Caco-2 (cell line): Measurements from ENCODE around the gene TGFA. TPM values are rescaled to one million over a fixed set of nuclear protein-coding genes. Genes with fewer than 3 reads are reported as not detected.

Experiments used
- BruUV-seq: library from RNA; stranded (reverse); fragments of 400-500 nt; replicated peaks from 2 replicates; lab custom pipeline; 2021; lab: Mats Ljungman, UMichigan
- CTCF ChIA-PET: fragments of 300-600 bp; sonication (Branson Sonifier 250); formaldehyde crosslinking; loops from one replicate; lab custom pipeline; 2022; ENCODE audit warnings: antibody characterized with exemption; lab: Charles Lee
- POLR2A ChIA-PET: fragments of 300-600 bp; sonication (Branson Sonifier 250); formaldehyde crosslinking; loops from one replicate; lab custom pipeline; 2022; ENCODE audit warnings: antibody characterized with exemption; lab: Charles Lee
- DNase-seq, 2 experiments: peaks; one replicate each; pipeline versions ENCODE4 v3.0.0 to v3.0.0-alpha.2; 2020 to 2022
- H3K27me3 ChIP-seq: replicated peaks from 2 replicates; pipeline ENCODE4 v1.6.0; 2011; ENCODE audit warnings: low read length; ENCODE audit not compliant: control insufficient read depth, insufficient read depth
- H3K36me3 ChIP-seq: 2 replicates; pipeline ENCODE4 v1.5.1; 2011; ENCODE audit warnings: low read length; ENCODE audit not compliant: control insufficient read depth, insufficient read depth
- H3K4me1 ChIP-seq: fragments of 250-450 bp; sonication (Bioruptor Pico); 2 replicates; pipeline ENCODE4 v1.5.1; 2020; ENCODE audit warnings: mild to moderate bottlenecking
- H3K4me3 ChIP-seq: 2 replicates; pipeline ENCODE4 v1.5.1; 2011; ENCODE audit warnings: low read depth, mild to moderate bottlenecking, control low read depth, low read length
- H3K9me3 ChIP-seq: fragments of 250-450 bp; sonication (Bioruptor Pico); 2 replicates; pipeline ENCODE4 v1.5.1; 2020; ENCODE audit warnings: mild to moderate bottlenecking, moderate library complexity
- H3K27ac Mint-ChIP-seq: one replicate; pipeline ENCODE4 v1.8.0; 2022; ENCODE audit warnings: mixed read lengths; ENCODE audit not compliant: unreplicated experiment
- H3K27me3 Mint-ChIP-seq: one replicate; pipeline ENCODE4 v1.8.0; 2022; ENCODE audit warnings: mixed read lengths; ENCODE audit not compliant: insufficient read depth, unreplicated experiment
- H3K36me3 Mint-ChIP-seq: one replicate; pipeline ENCODE4 v1.8.0; 2022; ENCODE audit warnings: mild to moderate bottlenecking, mixed read lengths; ENCODE audit not compliant: insufficient read depth, unreplicated experiment
- H3K4me1 Mint-ChIP-seq: one replicate; pipeline ENCODE4 v1.8.0; 2022; ENCODE audit warnings: low read depth, mixed read lengths; ENCODE audit not compliant: unreplicated experiment
- H3K4me3 Mint-ChIP-seq: one replicate; pipeline ENCODE4 v1.8.0; 2022; ENCODE audit warnings: mild to moderate bottlenecking, moderate library complexity, mixed read lengths; ENCODE audit not compliant: unreplicated experiment
- H3K9me3 Mint-ChIP-seq: one replicate; pipeline ENCODE4 v1.8.0; 2022; ENCODE audit warnings: mixed read lengths; ENCODE audit not compliant: unreplicated experiment
- CTCF ChIP-seq, 2 experiments: fragments of 200-600 bp in 1 of 2; IDR thresholded peaks; 1 replicate in 1 of 2; 2 replicates in 1 of 2; pipeline versions ENCODE4 v1.5.1 to v1.8.0; 2011 to 2022; ENCODE audit warnings: antibody characterized with exemption in 1 of 2, control low read depth in 1 of 2, inconsistent platforms in 1 of 2, low read depth in 1 of 2, low read length in 1 of 2, mild to moderate bottlenecking in 1 of 2, moderate library complexity in 1 of 2; ENCODE audit not compliant: insufficient read depth in 1 of 2, severe bottlenecking in 1 of 2, unreplicated experiment in 1 of 2
- intact Hi-C: fragments of 100-400 bp; cut with micrococcal nuclease; formaldehyde crosslinking; loops from one replicate; pipeline ENCODE4 v1.10.0; 2022; ENCODE audit not compliant: unreplicated experiment
- total RNA-seq: library from RNA; stranded (reverse); gene quantifications from 2 replicates; pipeline ENCODE4 v1.2.3, GENCODE V29; 2022

Gene TGFA
- total RNA-seq, 1 experiment from 2014 or later = 0.70 TPM

GRCh38 chr2:70433315-70433714 lies 120.3 kb downstream of the TGFA start:
- no peaks in the 10 kb centered on the region for H3K4me1 ChIP-seq
- Mint-ChIP-seq H3K4me3 (no peak overlapping the region), H3K9me3 (no peaks in the 10 kb centered on the region), H3K27me3 (peaks cover 4% of the 10 kb centered on the region), H3K27ac (no peak overlapping the region), H3K4me1 (no peaks in the 10 kb centered on the region), H3K36me3 (no peaks in the 10 kb centered on the region)
- H3K4me3 ChIP-seq = no peak overlapping the region
- no peaks in the 10 kb centered on the region for H3K27me3 ChIP-seq
- intact Hi-C loops = no loop called here
- H3K9me3 ChIP-seq = no peaks in the 10 kb centered on the region; the same call in 1 of the 2 replicates
- no peak for TF ChIP-seq CTCF (IDR thresholded peaks at IDR 0.05; ENCODE audit: insufficient read depth in 1 of 2, low read depth in 1 of 2, low read length in 1 of 2, severe bottlenecking in 1 of 2, unreplicated experiment in 1 of 2)
- no TSS peak for BruUV-seq
- no peaks in the 10 kb centered on the region for H3K36me3 ChIP-seq
- ChIA-PET CTCF (no interaction called here), POLR2A (no interaction called here)
- DNase-seq = no peak

DNA sequence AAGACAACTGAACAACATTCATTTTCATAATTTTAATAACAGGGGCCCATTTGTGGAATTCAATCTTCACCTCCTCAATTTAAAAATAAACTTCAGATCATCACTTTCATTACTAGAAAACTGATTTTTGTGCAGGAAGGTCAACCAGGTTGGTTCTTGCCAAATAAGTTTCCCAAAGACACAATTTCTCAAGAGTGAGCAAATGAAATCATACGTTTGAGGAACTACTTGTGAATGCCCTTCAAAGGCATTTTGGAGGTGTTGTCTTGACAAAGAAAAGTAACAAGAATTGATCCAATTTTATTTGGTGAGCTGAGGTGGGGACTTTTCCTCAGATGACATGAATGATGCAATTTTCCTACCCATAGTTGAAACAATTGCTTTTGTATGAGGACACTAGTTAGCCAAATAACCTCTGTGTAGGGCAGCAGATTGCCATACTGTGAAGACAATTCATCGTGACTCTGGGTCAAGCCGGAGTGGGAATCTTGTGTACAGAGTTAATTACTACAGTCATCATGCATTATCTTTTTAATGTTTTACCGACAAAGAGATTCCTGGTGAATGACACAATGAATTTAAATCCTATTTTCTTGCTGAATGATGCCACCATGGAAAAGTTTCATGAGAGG lies 121.8 kb downstream of the TGFA start:
- Histone ChIP-seq H3K4me1 (no peaks in the 10 kb centered on the region), H3K36me3 (no peaks in the 10 kb centered on the region), H3K27me3 (no peaks in the 10 kb centered on the region), H3K4me3 (no peak overlapping the region), H3K9me3 (no peaks in the 10 kb centered on the region; the same call in 1 of the 2 replicates)
- Mint-ChIP-seq H3K4me3 (no peak overlapping the region), H3K36me3 (no peaks in the 10 kb centered on the region), H3K27me3 (peaks cover 4% of the 10 kb centered on the region), H3K27ac (no peak overlapping the region), H3K9me3 (no peaks in the 10 kb centered on the region), H3K4me1 (no peaks in the 10 kb centered on the region)
- ChIA-PET POLR2A (no interaction called here), CTCF (no interaction called here)
- intact Hi-C loops = no loop called here
- no TSS peak for BruUV-seq
- no peak for TF ChIP-seq CTCF (IDR thresholded peaks at IDR 0.05; ENCODE audit: insufficient read depth in 1 of 2, low read depth in 1 of 2, low read length in 1 of 2, severe bottlenecking in 1 of 2, unreplicated experiment in 1 of 2)
- no peak for DNase-seq

GRCh38 chr2:70426341-70426740 lies 127.3 kb downstream of the TGFA start:
- no TSS peak for BruUV-seq
- Mint-ChIP-seq H3K36me3 (no peaks in the 10 kb centered on the region), H3K4me3 (no peak overlapping the region), H3K4me1 (no peaks in the 10 kb centered on the region), H3K27ac (no peak overlapping the region), H3K27me3 (peaks cover 8% of the 10 kb centered on the region), H3K9me3 (no peaks in the 10 kb centered on the region)
- H3K9me3 ChIP-seq = no peaks in the 10 kb centered on the region
- DNase-seq = no peak
- no peaks in the 10 kb centered on the region; the same call in 1 of the 2 replicates for H3K27me3 ChIP-seq
- intact Hi-C loops = no loop called here
- no peaks in the 10 kb centered on the region for H3K4me1 ChIP-seq
- no peaks in the 10 kb centered on the region for H3K36me3 ChIP-seq
- POLR2A ChIA-PET = no interaction called here
- TF ChIP-seq CTCF (IDR thresholded peaks at IDR 0.05; ENCODE audit: insufficient read depth in 1 of 2, low read depth in 1 of 2, low read length in 1 of 2, severe bottlenecking in 1 of 2, unreplicated experiment in 1 of 2) = no peak
- CTCF ChIA-PET = no interaction called here
- no peak overlapping the region for H3K4me3 ChIP-seq
